Measurements from ENCODE around the gene ZNF311. TPM values are rescaled to one million over a fixed set of nuclear protein-coding genes. Genes with fewer than 3 reads are reported as not detected.

Gene ZNF311
- 0.63 and 0.85 TPM in 2 replicates for total RNA-seq

GRCh38 chr6:29005183-29005885 lies at the start of gene ZNF311:
ZNF311 (minus strand) TSS chr6:29005315; CDS start chr6:29003954, 1,361 bp downstream.

GRCh38 chr6:29045075-29045474 lies 40.0 kb upstream of the ZNF311 start, which contains the start of gene OR2W1:
OR2W1 (minus strand) TSS chr6:29045175; CDS start chr6:29045175, 0 bp downstream.

Other genes starting within 250 kb of the ZNF311 start
- gene TRIM27, start 81.3 kb downstream of the ZNF311 start, total RNA-seq = 56.3 and 66.6 TPM in 2 replicates
- not detected in 2 replicates for gene OR2W1, start 39.9 kb upstream of the ZNF311 start, total RNA-seq
- gene OR2B3, start 82.0 kb upstream of the ZNF311 start, total RNA-seq = not detected in 2 replicates
- gene OR2J1, start 94.2 kb upstream of the ZNF311 start, total RNA-seq = not detected in 2 replicates
- not detected in 2 replicates for gene OR2J3, start 102.7 kb upstream of the ZNF311 start, total RNA-seq
- gene OR2J2, start 165.6 kb upstream of the ZNF311 start, total RNA-seq = not detected in 2 replicates